ENCODE measurements around the gene C19orf85.

Gene C19orf85

GRCh38 chr19:55494172-55494761 is 29.7 kb upstream of the C19orf85 start:
- H3K27ac ChIP-seq: peak overlapping the region; percentile 70
- H3K27me3 ChIP-seq (replicated peaks): no peaks in the 10 kb centered on the region

DNA sequence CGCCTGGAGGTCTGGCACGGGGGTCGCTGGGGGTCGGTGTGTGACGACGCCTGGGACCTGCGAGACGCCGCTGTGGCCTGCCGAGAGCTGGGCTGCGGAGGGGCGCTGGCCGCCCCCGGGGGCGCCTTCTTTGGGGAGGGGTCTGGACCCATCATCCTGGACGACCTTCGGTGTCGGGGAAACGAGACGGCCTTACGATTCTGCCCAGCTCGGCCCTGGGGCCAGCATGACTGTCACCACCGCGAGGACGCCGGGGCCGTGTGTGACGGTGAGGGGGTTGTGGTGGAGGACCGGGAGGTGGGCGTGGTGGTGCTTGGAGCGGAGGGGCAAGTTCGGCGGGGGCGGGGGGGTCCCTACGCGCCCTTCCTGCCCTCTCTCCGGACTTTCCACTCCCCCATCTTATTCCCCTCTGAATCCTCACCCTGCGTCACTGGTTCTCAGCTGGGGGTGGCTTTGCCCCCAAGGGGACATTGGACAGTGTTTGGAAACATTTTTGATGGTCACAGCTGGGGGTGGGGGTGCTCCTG is 29.2 kb upstream of the C19orf85 start:
- no peaks in the 10 kb centered on the region for H3K27me3 ChIP-seq (replicated peaks)
- in situ Hi-C loops (cut with HindIII; ENCODE audit: low pct_ligation_motif_present, low sequenced_read_pairs): no loop called here
- no peak for DNase-seq
- H3K27ac ChIP-seq: peak overlapping the region; percentile 70
- no peak for TF ChIP-seq CTCF (IDR thresholded peaks at IDR 0.05; ENCODE audit: low read depth, low read length, missing control alignments)
- peak overlapping the region; percentile 53 for H3K4me3 ChIP-seq (ENCODE audit: low read depth, low read length)
- H3K36me3 ChIP-seq (replicated peaks): no peaks in the 10 kb centered on the region

More at GRCh38 chr19:55494172-55494761, 29.7 kb upstream of the C19orf85 start:
- in situ Hi-C loops (cut with HindIII; ENCODE audit: low pct_ligation_motif_present, low sequenced_read_pairs): no loop called here
- H3K4me3 ChIP-seq (ENCODE audit: low read depth, low read length): peak overlapping the region; percentile 53
- no peak for TF ChIP-seq CTCF (IDR thresholded peaks at IDR 0.05; ENCODE audit: low read depth, low read length, missing control alignments)
- no peaks in the 10 kb centered on the region for H3K36me3 ChIP-seq (replicated peaks)
- DNase-seq: peak; percentile 80

- in situ Hi-C loops (cut with HindIII; ENCODE audit: low pct_ligation_motif_present, low sequenced_read_pairs): no loop called here
- TF ChIP-seq CTCF (IDR thresholded peaks at IDR 0.05; ENCODE audit: low read depth, low read length, missing control alignments): no peak
- Histone ChIP-seq H3K36me3 (replicated peaks) (no peaks in the 10 kb centered on the region), H3K27me3 (replicated peaks) (no peaks in the 10 kb centered on the region), H3K4me3 (ENCODE audit: low read depth, low read length) (peak overlapping the region; percentile 9), H3K27ac (peak overlapping the region; percentile 66)
- no peak for DNase-seq
Measured at GRCh38 chr19:55493052-55493644, 28.6 kb upstream of the C19orf85 start.

DNA sequence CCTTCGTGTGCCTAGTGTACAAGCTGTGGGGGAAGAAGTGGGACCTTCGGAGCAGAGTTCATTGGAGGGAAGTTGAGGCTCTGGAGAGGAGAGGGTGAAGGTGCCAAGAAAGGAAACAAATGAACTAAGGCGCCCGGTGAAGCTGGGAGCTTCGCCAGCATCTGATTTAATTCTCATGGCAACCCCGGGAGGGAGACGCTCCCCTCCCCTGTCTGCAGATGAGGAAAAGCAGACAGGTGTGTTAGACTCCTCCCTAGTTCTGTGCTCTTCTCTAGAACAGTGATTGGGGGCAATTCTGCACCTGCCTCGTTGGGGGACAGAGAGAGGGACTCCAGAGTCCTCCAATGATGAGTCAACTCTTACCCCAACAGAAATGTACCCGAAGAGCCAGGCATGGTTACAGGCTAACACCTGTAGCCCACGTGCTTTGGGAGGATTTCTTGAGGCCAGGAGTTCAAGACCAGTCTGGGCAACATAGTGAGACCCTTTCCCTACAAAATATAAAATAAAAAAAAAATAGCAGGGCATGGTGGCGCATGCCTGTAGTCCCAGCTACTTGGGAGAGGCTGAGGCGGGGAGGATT is 27.9 kb upstream of the C19orf85 start:
- no peak for TF ChIP-seq CTCF (IDR thresholded peaks at IDR 0.05; ENCODE audit: low read depth, low read length, missing control alignments)
- in situ Hi-C loops (cut with HindIII; ENCODE audit: low pct_ligation_motif_present, low sequenced_read_pairs): no loop called here
- H3K27ac ChIP-seq: no peak overlapping the region
- no peaks in the 10 kb centered on the region for H3K36me3 ChIP-seq (replicated peaks)
- no peaks in the 10 kb centered on the region for H3K27me3 ChIP-seq (replicated peaks)
- no peak overlapping the region for H3K4me3 ChIP-seq (ENCODE audit: low read depth, low read length)
- no peak for DNase-seq

DNA sequence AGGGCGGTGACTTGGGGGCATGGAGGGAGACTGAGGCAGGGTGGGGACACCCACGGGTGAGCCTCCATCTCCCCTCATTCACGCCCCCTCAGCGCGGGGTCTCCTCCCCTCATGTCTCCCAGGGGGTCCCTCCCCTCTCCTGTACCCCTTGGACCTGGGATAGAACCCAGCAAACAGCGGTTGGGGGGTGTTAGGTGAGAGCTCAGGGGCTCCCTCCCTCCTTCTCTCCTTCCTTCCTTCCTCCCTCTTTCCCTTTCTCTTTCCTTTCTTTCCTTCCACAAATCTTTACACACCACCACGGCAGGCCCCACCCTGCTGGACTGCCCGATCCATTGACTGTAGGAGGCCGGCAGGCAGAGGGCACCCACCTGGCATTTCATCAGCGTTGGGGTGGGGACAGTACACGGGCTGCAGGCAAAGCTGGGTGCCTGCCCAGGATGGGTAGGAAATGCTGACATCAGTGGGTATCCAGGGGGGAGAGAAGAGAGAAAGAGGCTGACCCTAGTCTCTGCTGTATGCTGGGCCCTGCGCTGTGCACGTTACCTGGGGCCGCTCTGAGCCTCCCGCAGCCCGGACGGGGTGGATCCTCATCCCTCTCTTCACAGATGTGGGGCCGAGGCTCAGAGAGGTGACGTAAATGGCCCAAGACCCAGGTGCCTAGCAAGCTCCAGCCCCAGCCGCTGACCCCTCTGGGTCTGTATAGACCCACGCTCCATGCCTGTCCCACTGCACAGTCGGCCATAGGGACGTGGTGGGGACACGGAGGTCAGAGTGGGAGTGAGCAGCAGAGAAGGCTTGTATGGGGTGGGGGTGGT is 27.2 kb upstream of the C19orf85 start:
- H3K27me3 ChIP-seq (replicated peaks): no peaks in the 10 kb centered on the region
- no peak for DNase-seq
- H3K4me3 ChIP-seq (ENCODE audit: low read depth, low read length): no peak overlapping the region
- TF ChIP-seq CTCF (IDR thresholded peaks at IDR 0.05; ENCODE audit: low read depth, low read length, missing control alignments): no peak
- H3K36me3 ChIP-seq (replicated peaks): no peaks in the 10 kb centered on the region
- H3K27ac ChIP-seq: no peak overlapping the region
- in situ Hi-C loops (cut with HindIII; ENCODE audit: low pct_ligation_motif_present, low sequenced_read_pairs): no loop called here
